GM12874 (cell line): Measurements from ENCODE around the gene ABCG4.

ENCODE experiments used
- TF ChIP-seq, protein P1 (sequence below): IDR thresholded peaks from 2 replicates; pipeline ENCODE4 v1.5.1; 2011; ENCODE audit warnings: low read depth, mild to moderate bottlenecking, control low read depth, low read length, moderate library complexity; ENCODE audit not compliant: insufficient read depth

Gene ABCG4

DNA sequence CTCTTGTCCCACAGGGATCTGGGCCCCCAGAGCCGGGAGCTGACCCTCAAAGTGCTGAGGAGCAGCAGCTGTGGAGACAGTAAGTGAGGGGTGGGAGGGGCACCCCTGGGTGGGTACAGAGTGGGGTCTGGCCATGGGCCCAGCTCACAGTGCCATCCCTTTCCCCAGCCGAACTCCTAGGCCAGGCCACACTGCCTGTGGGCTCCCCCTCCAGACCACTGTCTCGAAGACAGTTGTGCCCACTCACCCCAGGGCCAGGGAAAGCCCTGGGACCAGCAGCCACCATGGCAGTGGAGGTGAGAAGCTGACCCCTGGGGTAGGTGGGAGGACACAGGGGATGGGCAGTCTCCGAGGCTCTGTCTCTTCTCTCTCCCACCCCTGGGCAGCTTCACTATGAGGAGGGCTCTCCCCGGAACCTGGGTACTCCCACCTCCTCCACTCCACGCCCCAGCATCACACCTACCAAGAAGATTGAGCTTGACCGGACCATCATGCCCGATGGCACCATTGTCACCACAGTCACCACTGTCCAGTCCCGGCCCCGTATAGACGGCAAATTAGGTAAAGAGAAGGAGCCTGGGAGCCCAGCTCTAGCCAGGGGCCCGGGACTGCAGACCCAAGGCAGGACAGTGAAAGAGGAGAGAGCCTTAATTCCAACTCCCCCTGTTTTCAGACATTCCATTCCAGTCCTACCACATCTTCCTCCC, 36.4 kb upstream of the ABCG4 start:
- TF ChIP-seq, protein P1, sequence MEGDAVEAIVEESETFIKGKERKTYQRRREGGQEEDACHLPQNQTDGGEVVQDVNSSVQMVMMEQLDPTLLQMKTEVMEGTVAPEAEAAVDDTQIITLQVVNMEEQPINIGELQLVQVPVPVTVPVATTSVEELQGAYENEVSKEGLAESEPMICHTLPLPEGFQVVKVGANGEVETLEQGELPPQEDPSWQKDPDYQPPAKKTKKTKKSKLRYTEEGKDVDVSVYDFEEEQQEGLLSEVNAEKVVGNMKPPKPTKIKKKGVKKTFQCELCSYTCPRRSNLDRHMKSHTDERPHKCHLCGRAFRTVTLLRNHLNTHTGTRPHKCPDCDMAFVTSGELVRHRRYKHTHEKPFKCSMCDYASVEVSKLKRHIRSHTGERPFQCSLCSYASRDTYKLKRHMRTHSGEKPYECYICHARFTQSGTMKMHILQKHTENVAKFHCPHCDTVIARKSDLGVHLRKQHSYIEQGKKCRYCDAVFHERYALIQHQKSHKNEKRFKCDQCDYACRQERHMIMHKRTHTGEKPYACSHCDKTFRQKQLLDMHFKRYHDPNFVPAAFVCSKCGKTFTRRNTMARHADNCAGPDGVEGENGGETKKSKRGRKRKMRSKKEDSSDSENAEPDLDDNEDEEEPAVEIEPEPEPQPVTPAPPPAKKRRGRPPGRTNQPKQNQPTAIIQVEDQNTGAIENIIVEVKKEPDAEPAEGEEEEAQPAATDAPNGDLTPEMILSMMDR: no peak

DNA sequence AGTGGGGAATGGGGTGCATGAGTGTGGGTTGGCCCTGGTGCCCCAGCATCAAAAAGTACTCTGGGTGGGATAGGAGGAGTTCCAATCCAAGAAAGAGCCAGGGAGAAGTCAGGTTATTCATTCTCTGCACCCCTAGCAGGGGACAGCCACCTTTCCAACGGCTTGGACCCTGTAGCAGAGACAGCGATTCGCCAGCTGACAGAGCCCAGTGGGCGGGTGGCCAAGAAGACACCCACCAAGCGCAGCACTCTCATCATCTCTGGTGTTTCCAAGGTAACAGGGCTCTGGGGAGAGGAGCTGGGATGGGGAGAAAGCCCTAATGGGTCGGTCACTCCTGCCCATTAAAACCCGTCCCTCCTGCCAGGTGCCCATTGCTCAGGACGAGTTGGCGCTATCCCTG, 35.1 kb upstream of the ABCG4 start:
- TF ChIP-seq, protein P1: no peak

DNA sequence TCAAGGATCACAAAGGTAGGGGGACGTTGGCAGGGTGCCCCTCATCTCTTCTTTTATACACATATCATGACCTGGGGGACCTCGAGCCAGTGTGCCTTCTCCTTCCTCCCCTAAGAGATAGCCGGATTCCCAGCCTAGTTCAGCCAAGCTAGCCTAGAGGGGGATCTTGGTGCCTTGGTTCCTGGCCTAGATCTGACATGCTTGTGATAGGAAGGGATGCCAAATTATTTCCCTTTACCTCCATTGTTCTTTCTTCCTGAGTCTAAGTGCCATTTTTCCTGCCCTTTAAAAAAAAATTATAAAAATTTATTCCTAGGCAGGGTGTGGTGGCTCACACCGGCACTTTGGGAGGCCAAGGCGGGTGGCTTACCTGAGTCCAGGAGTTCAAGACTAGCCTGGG, 34.5 kb upstream of the ABCG4 start:
- TF ChIP-seq, protein P1: no peak

DNA sequence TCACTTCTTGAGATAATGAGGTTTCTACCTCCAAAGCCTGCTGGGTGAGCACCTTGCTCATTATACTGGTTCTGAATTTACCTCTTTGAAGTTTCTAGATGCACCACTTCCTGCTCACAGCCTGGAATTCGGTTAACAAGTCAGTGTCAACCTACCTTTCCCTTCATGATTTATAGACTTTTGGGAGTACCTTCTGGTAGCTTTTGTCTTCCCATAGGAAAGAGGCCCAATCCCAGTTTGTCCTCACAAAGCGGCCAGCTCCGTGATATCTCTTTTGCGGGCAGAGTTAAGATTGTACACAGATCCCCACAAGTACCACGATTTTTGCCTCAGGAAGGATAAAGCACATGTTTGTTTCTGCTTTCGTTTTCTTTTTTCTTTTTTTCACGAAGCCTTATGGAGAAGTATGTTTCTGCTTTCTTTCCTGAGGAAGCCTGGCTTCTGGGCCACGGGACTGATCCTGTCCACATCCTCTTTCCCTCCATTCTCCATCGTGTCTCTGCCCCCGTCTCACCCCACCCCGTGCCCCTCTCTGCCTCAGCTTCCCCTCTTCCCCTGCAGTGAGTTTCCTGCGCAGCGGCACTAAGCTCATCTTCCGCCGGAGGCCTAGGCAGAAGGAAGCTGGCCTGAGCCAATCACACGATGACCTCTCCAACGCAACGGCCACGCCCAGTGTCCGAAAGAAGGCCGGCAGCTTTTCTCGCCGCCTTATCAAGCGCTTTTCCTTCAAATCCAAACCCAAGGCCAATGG, 33.2 kb upstream of the ABCG4 start:
- TF ChIP-seq, protein P1: no peak

DNA sequence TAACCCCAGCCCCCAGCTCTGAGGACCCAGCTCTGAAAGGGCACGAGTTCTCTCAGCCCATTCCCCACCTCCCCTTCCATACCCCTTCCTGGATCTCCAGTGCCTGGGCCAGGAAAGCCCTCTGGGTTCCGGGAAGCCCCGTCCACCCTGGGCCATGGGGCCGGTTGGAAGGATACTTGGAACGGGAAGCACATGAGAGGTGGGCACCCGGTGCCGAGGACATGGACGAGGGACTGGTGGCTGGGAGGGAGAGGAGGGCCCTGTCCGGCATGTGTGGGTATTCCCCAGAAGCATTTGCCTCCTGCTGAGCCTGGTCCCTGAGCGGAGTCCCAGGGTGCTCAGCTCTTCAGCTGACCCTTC, 32.6 kb upstream of the ABCG4 start:
- TF ChIP-seq, protein P1: no peak

DNA sequence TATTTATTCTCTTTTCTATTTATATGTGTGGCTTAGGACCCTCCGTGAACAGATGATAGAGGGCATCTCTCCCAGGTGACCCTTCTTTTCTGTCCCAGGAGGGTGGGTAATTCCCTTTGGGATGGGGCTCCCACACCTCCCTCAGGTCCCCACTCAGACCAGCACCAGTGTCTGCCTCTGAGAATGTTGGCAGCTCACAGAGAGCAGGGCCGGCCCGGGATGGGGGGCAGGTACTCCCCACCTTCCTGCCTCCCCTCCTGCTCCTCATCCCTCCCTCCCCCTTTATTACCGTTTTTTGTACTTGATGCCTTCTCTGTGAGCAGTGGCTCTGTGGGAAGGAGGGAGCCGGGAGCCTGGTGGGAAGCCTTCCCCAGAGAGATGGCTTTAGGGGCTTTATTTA, 32.3 kb upstream of the ABCG4 start:
- TF ChIP-seq, protein P1: no peak

DNA sequence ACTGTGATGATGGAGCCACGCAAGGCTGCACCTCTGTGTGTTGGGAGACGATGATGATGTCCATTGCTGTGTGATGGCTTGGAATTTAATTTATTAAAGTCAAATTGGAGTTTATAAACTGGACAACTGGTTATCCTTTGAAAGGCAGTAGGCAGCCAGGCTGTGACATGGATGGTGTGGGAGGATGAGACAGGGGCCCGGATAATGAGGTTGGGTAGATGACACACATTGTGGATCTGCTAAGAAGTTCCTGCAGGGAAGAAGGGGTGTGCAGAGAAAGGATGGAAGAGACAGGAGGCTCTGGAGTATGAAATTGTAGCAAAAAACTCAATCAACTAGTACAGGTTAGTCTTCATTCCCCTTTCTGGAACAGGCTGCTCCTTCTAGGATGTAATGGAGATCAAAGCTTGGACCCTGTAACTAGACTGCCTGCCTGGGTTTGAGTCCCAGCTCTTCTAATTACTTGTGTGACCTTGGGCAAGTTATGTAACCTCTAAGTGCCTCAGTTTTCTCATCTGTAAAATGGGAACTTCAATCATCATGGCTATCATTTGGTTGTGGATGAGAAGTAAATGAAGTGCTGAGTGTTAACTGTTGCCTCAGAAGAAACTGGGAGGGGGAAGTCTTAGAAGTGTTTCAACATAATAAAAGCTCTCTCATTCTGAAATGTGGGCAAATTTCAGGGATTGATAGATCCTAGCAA, 31.7 kb upstream of the ABCG4 start:
- TF ChIP-seq, protein P1: no peak
